Mammary epithelial cell (primary cell): ENCODE measurements around the gene PRICKLE2.

Source experiments
- EZH2 ChIP-seq: IDR thresholded peaks from 2 replicates; pipeline ENCODE4 v1.6.1; 2012; ENCODE audit warnings: low read length, inconsistent platforms, borderline replicate concordance
- TF ChIP-seq, protein P1 (sequence below), 2 donors: IDR thresholded peaks in 1 of 2; conservative IDR thresholded peaks in 1 of 2; 2 replicates each; pipeline ENCODE4 v1.5.1; 2011 to 2012; ENCODE audit warnings: inconsistent platforms in 2 of 2, low read length in 2 of 2, mild to moderate bottlenecking in 2 of 2, control low read depth in 1 of 2, low read depth in 1 of 2; ENCODE audit not compliant: insufficient read depth in 1 of 2; ENCODE audit errors: extremely low read depth in 1 of 2

- TF ChIP-seq, protein P1, sequence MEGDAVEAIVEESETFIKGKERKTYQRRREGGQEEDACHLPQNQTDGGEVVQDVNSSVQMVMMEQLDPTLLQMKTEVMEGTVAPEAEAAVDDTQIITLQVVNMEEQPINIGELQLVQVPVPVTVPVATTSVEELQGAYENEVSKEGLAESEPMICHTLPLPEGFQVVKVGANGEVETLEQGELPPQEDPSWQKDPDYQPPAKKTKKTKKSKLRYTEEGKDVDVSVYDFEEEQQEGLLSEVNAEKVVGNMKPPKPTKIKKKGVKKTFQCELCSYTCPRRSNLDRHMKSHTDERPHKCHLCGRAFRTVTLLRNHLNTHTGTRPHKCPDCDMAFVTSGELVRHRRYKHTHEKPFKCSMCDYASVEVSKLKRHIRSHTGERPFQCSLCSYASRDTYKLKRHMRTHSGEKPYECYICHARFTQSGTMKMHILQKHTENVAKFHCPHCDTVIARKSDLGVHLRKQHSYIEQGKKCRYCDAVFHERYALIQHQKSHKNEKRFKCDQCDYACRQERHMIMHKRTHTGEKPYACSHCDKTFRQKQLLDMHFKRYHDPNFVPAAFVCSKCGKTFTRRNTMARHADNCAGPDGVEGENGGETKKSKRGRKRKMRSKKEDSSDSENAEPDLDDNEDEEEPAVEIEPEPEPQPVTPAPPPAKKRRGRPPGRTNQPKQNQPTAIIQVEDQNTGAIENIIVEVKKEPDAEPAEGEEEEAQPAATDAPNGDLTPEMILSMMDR (conservative IDR thresholded peaks at IDR 0.05 in 1 of 2, IDR thresholded peaks at IDR 0.05 in 1 of 2; ENCODE audit: extremely low read depth in 1 of 2, insufficient read depth in 1 of 2, low read depth in 1 of 2, low read length in 2 of 2), result no peak
- TF ChIP-seq EZH2, result no peak
Observed at GRCh38 chr3:64082411-64082810, 142.9 kb downstream of the PRICKLE2 start.
